ENCODE measurements around the gene KIAA1217. TPM values are rescaled to one million over a fixed set of nuclear protein-coding genes. Genes with fewer than 3 reads are reported as not detected.

Gene KIAA1217
- total RNA-seq, 1 donor from 2014 or later, result 54.3 TPM

- no peak for DNase-seq (ENCODE audit: extremely low spot score in 2 of 2)
- peak overlapping the region; percentile 82 for H3K27ac ChIP-seq
- intact Hi-C loops (cut with DNase I), result no loop called here
Measured at GRCh38 chr10:24207781-24208611, 942 bp upstream of the KIAA1217 start.

GRCh38 chr10:24209432-24209771, 464 bp downstream of the KIAA1217 start:
- H3K4me3 ChIP-seq, result peak overlapping the region; percentile 47 to 54
- H3K4me1 ChIP-seq, result peaks cover 32% of the 10 kb centered on the region
- H3K9me3 ChIP-seq, result no peaks in the 10 kb centered on the region
- H3K27me3 ChIP-seq, result no peaks in the 10 kb centered on the region
- no peaks in the 10 kb centered on the region for H3K36me3 ChIP-seq
- no peak for TF ChIP-seq POLR2A (IDR thresholded peaks at IDR 0.05)
- no peak for TF ChIP-seq CTCF (IDR thresholded peaks at IDR 0.05)
- no peak for TF ChIP-seq POLR2AphosphoS5 (IDR thresholded peaks at IDR 0.05; ENCODE audit: insufficient read depth in 1 of 2, low read depth in 1 of 2)
- intact Hi-C loops (cut with DNase I), result no loop called here
- peak overlapping the region; percentile 82 for H3K27ac ChIP-seq
- DNase-seq (ENCODE audit: extremely low spot score in 2 of 2), result no peak

More at GRCh38 chr10:24207781-24208611, 942 bp upstream of the KIAA1217 start:
- Histone ChIP-seq H3K4me1 (peaks cover 30% of the 10 kb centered on the region), H3K27me3 (no peaks in the 10 kb centered on the region), H3K9me3 (no peaks in the 10 kb centered on the region), H3K4me3 (peak overlapping the region; percentile 47 to 54), H3K36me3 (no peaks in the 10 kb centered on the region)
- TF ChIP-seq POLR2AphosphoS5 (IDR thresholded peaks at IDR 0.05; ENCODE audit: insufficient read depth in 1 of 2, low read depth in 1 of 2), result no peak
- no peak for TF ChIP-seq CTCF (IDR thresholded peaks at IDR 0.05)
- TF ChIP-seq POLR2A (IDR thresholded peaks at IDR 0.05), result no peak

GRCh38 chr10:24209946-24210491, 1.1 kb downstream of the KIAA1217 start:
- Histone ChIP-seq H3K36me3 (no peaks in the 10 kb centered on the region), H3K9me3 (no peaks in the 10 kb centered on the region), H3K4me3 (peak overlapping the region; percentile 47 to 54), H3K4me1 (peaks cover 38% of the 10 kb centered on the region), H3K27me3 (no peaks in the 10 kb centered on the region), H3K27ac (peak overlapping the region; percentile 82)
- no peak for TF ChIP-seq POLR2A (IDR thresholded peaks at IDR 0.05)
- no peak for TF ChIP-seq POLR2AphosphoS5 (IDR thresholded peaks at IDR 0.05; ENCODE audit: insufficient read depth in 1 of 2, low read depth in 1 of 2)
- TF ChIP-seq CTCF (IDR thresholded peaks at IDR 0.05), result no peak
- DNase-seq (ENCODE audit: extremely low spot score in 2 of 2), result peak in 1 of 2 donors; percentile 79
- intact Hi-C loops (cut with DNase I), result loop anchor here (10.0 kb wide), 1 partner anchor 155 kb away; no protein-coding TSS in a partner anchor

GRCh38 chr10:24210501-24210900, 1.6 kb downstream of the KIAA1217 start:
- no peak for DNase-seq (ENCODE audit: extremely low spot score in 2 of 2)
- Histone ChIP-seq H3K27me3 (no peaks in the 10 kb centered on the region), H3K36me3 (no peaks in the 10 kb centered on the region), H3K9me3 (no peaks in the 10 kb centered on the region), H3K4me1 (peaks cover 41% of the 10 kb centered on the region), H3K27ac (peak overlapping the region; percentile 82), H3K4me3 (peak overlapping the region in 1 of 2 donors; percentile 54)
- TF ChIP-seq POLR2AphosphoS5 (IDR thresholded peaks at IDR 0.05; ENCODE audit: insufficient read depth in 1 of 2, low read depth in 1 of 2) (no peak), POLR2A (IDR thresholded peaks at IDR 0.05) (no peak), CTCF (IDR thresholded peaks at IDR 0.05) (no peak)
- intact Hi-C loops (cut with DNase I), result loop anchor here (10.0 kb wide), 1 partner anchor 154 kb away; no protein-coding TSS in a partner anchor
